AG09309 (cell line): ENCODE data around the gene FOXP4.

ENCODE experiments used
- DNase-seq: peaks from one replicate; pipeline ENCODE4 v3.0.0-alpha.2; 2010; ENCODE audit warnings: low read depth
- H3K4me3 ChIP-seq: 2 replicates; pipeline ENCODE4 v1.5.1; 2011; ENCODE audit warnings: mild to moderate bottlenecking, low read depth, low read length, moderate library complexity; ENCODE audit not compliant: control insufficient read depth
- CTCF ChIP-seq: IDR thresholded peaks from 2 replicates; pipeline ENCODE4 v1.5.1; 2011; ENCODE audit warnings: mild to moderate bottlenecking, low read depth, low read length, inconsistent platforms; ENCODE audit not compliant: insufficient read depth, control insufficient read depth; ENCODE audit errors: missing control alignments

FOXP4 gene

DNA sequence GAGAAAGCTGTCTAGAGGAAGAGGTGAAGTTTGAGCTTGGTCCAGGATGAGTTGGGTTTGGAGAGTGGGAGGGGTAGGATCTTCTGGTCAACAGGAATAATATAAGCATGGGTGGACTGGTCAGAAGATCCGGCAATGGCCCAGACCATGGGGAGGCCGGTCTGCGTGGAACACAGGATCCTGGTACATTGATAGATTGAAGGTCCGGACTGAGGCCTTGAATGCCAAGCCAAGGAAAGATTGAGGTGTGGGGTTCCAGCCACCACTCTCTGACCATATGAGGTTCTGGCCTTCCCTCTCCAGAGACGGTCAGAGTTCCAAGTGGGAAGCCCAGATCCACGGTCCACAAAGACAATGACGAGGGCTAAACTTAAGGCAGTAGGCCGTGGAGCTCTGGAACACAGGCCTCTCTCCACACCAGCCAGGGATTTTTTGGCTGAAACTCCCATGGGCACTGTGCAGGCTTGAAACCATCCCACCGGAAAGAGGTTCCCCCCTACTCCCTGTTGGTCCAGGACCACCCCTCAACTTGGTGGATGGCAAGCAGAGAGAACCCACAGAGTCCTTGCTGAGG is 95.3 kb downstream of the FOXP4 start:
- DNase-seq, result no peak
- TF ChIP-seq CTCF, result no peak
- H3K4me3 ChIP-seq, result no peak overlapping the region

- DNase-seq, result no peak
- no peak overlapping the region for H3K4me3 ChIP-seq
- TF ChIP-seq CTCF, result no peak
Measured at GRCh38 chr6:41642090-41642959, 96.1 kb downstream of the FOXP4 start.

DNA sequence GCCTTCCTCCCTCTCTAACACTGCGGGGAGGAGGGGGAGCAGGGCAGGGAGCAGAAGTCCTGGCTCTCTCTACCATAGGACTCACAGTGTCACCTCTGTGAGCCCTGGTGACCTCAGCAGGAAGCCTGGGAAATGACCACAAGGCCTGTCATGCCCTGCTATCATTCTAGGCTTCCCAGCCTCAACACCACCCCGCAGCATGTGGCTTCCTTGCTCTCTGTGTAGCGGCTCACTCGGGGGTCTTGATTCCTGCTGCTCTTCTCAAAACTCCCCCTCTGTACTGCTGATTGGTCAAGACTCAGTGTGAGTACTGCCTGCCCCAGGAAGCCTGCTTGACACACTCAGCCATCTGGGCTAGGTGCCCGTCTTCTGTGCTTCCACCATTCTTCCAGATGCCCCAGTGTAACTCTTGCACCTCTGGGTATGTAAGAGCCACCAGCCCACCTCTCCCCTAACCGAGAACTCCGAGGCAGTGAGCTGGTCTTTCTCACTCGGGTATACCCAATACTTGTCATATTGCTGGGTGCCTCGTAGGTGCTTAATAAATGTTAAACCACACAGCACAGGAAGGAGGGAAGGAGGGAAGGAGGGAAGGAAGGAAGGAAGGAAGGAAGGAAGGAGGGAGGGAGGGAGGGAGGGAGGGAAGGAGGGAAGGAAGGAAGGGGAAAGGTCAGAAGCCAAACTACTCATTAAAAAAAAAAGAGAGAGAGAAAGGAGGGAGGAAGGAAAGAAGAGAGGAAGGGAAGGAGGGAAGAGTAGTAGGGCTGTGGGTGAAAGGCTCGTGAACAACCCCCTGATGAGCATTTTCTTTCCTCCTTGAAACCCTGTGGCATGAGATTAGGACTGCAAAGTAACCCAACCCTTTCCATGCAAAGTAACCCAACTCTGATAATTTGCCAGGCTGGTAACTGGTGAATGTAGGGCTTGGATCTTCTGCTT is 97.0 kb downstream of the FOXP4 start:
- H3K4me3 ChIP-seq, result no peak overlapping the region
- no peak for TF ChIP-seq CTCF
- no peak for DNase-seq

- no peak for DNase-seq
- no peak overlapping the region for H3K4me3 ChIP-seq
- no peak for TF ChIP-seq CTCF
Measured at GRCh38 chr6:41643899-41644269, 97.7 kb downstream of the FOXP4 start.

GRCh38 chr6:41644297-41644879 is 98.2 kb downstream of the FOXP4 start:
- no peak for DNase-seq
- no peak overlapping the region for H3K4me3 ChIP-seq
- TF ChIP-seq CTCF, result no peak

DNA sequence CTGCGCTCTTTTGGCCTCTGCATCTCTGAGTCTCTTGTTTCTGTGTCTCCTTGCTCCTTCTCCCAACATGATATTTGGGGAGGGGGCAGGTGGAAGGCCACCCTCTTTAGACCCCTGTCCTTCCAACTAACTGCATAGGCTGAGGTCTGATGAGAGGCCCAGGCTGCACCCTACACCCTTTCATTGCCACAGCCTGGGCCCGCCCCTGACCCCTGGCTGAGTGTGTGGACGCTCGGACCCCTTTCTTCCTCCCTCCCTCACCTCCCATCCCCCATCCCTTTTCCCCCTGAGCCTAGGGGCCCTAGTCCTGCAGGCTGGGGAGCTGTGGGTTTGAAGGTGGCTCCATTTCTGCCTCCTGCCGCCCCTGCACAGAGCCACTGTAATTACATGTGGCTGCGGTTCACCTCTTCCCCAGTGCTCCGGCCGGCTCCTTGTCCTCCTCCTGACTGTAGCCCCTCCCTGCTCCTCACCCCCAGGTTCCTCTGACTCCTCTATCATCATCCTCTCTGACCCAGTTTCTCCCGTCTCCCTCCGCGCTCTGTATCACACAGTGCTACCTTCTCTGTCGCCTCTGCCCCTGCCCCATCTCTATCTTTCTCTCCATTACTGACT is 98.9 kb downstream of the FOXP4 start:
- H3K4me3 ChIP-seq, result no peak overlapping the region
- DNase-seq, result no peak
- no peak for TF ChIP-seq CTCF
